CD4-positive, alpha-beta T cell treated with Interleukin-21 for 1 hour (primary cell): Measurements from ENCODE around the gene MSMP.

Experiments
- DNase-seq: peaks from one replicate; pipeline ENCODE4 v3.0.0-alpha.2; 2020

Gene MSMP

DNA sequence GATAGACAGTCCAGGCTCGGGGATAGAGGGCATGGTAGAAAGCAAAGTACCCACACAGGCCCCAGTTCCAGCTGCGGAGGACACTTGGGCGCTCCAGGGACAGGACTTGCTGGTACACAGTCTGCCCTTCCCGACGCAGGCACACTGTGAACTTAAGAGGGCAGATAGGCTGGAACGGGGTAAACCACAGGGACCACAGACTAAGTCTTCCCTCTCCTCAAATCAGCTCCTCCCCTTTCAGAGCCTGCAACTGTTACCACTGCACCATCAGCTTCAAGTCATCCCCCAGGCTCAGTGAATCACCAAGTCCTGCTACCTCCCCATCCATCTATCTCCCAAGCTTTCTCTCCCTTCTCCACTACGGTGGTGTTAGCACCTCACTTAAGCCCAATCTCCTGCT is 12.3 kb downstream of the MSMP start:
- peak; percentile 15 for DNase-seq

DNA sequence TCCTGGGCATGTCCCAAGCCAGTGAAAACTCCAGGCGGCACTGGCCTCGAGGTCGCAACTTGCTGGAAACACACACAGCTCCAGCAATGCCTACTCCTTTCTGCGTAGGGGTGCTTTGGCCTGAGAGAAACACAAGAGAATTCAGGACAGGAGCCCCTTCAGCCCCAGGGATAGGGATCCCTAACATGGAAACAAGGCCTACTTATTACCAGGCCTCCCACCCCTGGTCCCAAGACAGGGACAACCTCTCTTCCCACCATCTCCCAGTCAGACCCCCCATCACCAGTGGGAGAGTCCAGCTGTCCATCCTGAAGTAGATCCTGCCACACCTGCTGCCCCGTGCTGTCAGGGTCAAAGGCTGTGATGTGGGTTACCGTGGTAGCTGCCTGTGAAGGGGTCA is 13.8 kb downstream of the MSMP start:
- DNase-seq = no peak

DNA sequence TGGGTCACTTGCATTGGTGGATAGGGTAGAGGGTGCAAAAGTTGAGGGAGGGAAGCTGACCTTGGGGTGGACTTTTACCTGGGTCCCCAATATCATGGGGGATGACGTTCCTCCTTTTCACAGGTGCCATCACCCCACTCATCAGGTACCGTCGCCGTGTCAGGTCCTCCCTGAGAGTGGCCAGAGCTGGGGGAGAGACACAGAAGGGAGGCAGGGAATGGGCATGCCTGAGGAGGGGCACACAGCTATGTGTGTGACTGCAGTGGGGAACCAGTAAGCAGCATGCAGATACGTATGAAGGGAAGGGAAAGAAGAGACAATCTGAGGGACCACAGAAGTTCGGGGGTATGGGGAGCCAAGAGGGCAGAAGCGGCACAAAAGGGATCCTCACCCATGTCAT is 15.2 kb downstream of the MSMP start:
- DNase-seq = no peak

DNA sequence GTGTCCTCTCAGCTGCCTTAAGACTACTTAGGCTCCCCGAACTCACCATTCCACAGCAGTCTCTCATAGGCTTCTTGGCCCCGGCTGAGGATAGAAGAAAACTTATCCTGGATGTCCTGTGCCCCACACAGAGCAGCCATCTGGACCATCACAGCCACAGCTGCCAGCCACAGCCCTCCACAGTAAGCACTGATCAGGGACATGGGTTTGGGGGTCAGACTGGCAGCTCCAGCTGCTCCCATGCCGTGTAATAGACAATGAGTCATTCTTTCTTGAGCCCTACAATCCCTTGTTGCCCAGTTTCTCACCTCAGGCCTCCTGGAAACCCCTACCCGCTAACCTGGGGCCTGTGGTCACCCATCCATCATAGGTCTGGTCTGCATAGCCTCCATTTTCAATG is 15.9 kb downstream of the MSMP start:
- no peak for DNase-seq

DNA sequence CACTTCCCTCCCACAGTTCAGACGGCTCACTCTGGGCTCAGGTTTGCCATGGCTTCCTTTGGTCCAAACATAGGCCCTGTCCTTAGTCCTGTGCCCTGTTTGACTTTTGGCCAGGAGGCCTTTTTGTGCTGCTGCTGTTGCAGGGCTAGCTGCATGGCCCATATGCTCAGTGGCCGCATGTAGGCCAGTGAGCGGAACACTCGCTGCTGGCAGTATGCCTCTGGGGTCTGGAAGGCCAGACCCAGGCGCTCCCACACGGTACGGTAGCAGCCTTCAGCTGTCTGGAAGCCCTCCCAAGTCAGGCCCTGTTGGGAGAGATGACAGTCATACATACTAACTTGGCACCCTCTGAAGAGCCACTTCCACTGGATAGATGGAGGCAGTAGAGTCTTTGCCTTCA is 16.9 kb downstream of the MSMP start:
- no peak for DNase-seq

DNA sequence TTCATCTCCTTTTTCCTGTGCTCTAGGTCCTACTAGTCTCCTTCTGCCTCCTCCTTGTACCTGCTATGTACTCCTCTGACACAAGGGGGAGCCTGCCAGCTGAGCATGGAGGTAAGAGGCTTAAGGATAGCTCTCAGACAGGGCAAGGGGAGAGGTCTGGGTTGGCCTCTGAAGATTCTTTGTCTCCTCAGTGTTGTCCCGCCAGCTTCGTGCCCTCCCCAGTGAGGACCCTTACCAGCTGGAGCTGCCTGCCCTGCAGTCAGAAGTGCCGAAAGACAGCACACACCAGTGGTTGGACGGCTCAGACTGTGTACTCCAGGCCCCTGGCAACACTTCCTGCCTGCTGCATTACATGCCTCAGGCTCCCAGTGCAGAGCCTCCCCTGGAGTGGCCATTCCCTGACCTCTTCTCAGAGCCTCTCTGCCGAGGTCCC is 17.9 kb downstream of the MSMP start:
- DNase-seq = peak; percentile 82

DNA sequence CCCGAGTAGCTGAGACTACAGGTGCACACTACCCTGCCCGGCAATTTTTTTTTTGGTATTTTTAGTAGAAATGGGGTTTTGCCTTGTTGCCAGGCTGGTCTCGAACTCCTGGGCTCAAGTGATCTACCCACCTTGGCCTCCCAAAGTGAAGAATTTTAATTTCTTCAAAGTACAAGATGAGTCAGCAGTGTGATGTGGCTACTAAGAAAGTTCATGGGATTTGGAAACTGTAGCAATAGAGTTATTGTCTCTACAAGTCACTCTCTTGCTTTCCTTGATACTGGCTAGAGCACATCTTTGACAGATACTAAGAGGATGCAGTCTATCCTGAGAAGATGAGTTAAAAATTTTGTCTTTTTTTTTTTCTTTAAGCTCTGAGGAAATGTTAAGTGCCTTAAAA is 20.0 kb downstream of the MSMP start:
- DNase-seq = no peak

DNA sequence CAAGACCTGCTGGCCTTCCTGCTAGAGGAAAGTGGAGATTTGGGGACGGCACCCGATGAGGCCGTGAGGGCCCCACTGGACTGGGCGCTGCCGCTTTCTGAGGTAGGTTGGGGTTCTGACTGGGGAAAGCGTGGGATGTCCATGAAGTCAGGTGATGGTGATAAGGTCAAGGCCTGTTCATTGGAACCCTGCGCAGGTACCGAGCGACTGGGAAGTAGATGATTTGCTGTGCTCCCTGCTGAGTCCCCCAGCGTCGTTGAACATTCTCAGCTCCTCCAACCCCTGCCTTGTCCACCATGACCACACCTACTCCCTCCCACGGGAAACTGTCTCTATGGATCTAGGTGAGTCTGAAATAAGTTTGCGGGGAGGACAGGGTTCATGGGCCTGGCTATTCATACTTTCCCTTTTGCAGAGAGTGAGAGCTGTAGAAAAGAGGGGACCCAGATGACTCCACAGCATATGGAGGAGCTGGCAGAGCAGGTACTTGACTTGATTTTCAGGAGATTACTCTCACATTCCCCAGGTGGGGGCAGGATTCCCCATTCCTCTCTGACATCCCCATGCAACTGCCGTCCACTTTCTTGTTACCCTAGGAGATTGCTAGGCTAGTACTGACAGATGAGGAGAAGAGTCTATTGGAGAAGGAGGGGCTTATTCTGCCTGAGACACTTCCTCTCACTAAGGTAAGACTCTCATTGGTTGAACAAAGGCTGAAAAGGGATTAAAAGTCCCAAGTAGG is 21.1 kb downstream of the MSMP start:
- DNase-seq = peak; percentile 43

DNA sequence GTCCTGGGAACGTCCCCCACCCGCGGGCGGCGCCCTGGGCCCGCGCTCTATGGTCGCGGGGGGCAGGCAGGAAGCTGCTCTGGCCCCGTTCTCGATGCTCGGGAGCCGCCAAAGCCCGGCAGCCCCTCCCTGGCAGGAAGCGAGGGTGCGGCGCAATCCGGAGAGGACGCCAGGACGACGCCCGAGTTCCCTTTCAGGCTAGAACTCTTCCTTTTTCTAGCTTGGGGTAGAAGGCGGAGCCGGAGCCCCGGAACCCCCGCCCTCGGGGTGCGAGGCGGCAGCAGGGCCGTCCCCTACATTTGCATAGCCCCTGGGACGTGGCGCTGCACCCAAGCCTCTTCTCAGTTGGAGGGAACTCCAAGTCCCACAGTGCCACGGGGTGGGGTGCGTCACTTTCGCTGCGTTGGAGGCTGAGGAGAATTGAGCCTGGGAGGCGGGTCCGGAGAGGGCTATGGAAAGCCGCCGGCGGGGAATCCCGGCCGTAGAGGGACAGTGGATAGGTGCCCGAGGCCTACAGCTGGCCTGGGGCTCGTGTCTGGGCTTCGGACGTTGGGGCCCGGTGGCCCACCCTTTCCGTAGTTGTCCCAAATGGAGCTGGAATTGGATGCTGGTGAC is 21.8 kb downstream of the MSMP start, which contains the start of the genes CREB3 and TLN1:
Gene CREB3, plus strand, starts transcription at position 482 of the 615 bp plus-strand sequence. Its CDS starts 107 bp downstream, at position 589.
Gene TLN1, minus strand, starts transcription at position 11 of the 615 bp plus-strand sequence. CDS start 6,501 bp downstream, outside the sequence.
- DNase-seq = peak; percentile 98

DNA sequence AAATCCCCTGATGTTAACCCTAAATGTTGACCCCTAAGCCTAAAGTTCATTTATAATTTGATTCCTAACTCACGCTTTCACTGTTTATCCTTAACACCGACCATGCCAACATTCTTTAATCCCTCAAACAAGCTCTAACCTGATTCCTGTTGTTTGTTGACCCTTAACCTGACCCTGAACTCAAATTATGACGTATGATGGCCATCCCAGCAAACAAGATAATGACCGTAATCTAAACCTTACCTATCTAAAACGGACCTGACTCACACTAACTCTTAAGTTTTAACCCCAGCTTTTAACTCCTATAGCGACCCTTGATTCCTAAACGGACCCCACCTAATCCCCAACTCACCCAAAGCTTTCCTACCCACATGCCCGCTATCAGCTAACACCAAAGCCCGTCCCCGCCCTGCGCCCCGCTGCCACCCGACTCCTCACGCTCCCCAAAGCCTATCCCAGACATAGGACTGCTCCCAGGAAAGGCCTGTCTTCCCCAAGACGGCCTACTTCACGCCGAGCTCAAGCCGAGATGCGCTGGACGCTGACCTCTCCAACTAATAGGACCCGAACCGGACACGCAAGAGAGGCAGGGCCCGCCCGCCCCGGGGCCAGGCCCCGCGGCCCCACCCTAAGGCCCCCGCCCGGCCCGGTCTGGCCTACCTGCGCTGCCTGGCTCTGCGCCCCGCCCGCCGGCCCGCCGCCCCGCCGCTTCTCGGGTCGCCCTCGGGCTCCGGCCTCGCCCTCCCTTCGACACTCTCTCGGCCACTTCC is 22.5 kb downstream of the MSMP start:
- DNase-seq = no peak

DNA sequence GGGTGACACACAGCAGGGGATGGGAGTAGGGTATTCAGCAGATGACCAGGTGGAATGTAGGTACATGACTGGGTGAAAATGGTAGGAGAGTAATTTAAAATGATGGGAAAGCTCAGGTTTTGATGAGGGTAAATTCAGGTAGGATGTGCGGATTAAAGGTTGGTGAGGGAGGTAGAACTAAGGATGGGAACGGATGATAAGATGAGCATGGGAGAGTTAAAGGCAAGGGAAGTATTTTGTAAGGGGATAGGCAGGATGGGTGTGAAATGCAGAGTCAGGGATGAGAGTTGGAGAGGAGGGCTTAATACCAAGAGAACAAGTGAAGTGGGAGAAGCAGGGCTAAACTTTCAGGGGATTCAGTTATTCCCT is 23.6 kb downstream of the MSMP start:
- DNase-seq = no peak

DNA sequence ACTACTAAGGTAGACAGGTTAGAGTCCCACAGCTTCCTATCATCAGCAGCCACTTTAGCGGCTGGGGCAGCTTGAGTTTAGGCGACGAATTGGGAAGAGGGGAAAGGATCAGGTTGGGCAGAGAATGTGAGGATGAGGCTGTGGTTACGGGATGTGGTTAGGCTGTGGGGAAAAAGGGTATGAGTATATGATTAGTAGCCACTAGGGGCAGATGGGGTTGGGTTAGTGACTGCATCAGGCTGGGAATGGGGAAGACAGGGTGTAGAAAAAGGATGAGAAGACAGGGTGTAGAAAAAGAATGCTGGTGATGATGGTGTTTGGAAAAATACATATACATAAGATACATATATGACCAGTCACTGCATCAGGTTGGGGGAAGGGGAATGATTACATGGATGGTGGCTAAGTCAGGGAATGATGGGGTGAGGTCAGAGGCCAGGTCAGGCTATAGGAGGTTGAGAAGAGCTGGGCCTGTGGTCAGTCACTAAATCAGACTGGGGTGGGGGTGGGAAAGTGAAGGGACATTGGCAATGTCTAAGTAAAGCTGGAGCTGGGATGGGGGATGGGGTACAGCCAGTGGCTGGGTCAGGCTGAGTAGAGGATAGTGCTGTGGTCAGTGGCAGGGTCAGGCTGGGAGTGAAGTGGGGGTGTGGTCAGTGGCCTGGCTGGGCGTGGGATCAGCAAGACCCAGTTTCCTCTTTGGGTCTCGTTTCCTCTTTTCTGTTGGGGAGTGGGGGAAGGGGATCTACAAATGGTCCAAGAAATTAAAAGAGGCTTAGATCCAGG is 24.2 kb downstream of the MSMP start:
- peak; percentile 56 for DNase-seq

DNA sequence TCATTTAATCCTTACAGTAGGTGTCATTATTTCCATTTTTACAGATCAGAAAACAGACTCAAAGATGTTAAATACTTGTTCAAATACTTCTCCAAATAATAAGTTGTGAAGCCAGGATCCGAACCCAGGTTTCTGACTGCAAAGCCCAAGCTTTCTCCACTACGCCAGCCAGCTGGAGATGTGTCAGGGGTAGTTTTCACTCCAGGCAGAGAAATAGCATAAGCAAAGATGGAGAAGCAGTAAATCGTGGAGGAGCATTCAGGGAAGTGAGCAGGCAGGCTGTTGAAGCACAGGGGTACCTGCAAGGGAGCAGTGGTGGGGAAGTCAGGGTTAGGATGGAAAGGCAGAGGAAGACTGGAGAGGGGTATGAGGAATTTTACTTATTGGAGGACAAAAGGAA is 25.0 kb downstream of the MSMP start:
- DNase-seq = no peak

DNA sequence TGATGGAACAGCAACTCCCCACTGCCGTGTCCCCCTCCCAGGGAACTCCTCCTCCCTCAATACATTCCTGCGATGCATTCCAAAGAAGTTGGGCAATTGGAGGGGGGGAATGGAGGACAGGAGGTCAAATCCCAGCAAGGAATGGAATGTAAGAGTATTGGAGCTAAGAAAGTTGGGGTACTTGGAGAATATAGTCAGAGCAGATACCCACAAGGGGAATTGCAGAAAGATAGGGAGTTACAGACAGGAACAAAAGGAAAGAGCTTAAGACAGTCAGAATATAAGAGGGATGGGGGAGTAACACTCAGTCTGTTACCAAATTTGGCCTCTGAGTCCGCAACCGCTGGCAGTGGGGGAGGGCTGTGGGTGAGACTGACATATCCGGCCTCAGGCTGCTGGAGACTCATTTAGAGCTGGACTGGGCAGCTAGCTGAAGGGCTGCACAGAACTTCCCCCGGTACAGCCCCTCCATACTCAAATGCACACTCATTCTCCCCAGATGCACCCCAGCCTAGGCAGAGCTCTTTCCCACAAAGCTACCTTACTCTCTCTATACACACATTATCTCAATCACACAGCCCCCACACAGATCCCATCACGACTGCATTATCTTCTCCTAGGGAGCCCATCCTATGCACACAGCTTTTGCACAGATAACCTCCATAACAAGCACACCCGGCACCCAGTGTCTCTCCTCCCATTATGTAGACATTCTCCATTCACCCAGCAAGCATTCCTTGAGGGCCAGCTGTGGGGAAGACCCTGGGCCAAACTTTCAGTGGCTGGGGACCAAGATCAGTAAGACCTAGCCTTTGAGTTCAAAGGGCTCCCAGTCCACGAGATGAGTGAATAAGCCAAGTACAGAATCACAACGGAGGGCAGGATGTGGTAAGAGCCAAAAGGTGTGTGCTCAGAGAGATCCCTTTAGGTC is 25.8 kb downstream of the MSMP start:
- DNase-seq = peak; percentile 47

DNA sequence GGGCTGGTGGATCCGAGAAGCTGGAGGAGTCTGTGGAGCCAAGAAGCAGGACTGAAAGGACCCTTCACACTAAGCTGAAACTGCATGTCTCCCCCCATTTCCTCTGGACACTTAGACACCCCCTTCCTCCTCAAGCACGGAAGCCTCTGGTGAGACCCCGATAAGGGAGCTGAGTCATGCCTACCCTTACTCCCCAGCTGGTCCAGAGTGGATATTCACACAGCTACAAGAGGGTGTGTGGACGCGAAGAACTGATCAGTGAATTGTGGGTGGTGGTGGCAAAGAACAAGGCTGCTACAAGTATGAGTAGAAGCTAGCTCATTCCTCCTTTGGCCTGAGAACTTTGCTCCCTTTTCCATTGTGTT is 26.4 kb downstream of the MSMP start:
- no peak for DNase-seq

DNA sequence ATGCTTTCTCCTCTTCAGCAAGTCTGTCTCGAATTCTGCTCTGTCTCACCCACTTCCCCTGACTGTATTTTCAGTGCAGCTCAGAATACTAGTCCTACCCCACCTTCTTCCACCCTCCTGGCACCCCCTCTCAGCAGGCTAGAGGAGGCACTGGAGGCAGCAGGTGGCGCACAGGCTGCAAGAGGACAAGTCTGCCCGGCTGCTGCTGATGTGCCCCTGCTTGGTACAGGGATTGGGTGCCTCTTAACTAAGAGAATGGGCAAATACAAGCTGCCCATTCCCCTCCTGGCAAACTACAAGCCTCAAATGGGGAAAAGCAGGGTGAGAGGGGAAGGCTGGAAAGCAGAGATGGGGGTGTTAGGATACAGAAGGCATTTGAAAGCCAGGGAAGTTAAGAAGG is 27.1 kb downstream of the MSMP start:
- DNase-seq = peak; percentile 36

DNA sequence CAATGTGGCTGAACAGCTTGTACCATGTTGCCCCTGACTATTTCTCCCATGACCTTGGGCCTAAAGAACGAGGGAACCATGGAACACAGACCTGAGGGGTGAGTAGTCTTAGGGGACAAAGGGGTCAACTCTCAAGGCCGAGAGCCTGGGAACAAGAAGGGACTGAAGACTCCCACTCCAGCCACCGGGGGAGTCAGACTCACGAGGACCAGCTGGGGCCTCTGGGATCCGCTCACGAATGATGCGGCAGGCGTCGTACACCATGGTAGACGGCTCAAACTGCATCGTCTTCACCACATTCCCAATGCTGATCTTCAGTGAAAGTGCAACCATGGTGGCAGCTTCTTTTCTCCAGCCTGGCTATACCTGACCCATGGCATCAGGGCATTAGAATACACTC is 28.7 kb downstream of the MSMP start:
- DNase-seq = no peak

DNA sequence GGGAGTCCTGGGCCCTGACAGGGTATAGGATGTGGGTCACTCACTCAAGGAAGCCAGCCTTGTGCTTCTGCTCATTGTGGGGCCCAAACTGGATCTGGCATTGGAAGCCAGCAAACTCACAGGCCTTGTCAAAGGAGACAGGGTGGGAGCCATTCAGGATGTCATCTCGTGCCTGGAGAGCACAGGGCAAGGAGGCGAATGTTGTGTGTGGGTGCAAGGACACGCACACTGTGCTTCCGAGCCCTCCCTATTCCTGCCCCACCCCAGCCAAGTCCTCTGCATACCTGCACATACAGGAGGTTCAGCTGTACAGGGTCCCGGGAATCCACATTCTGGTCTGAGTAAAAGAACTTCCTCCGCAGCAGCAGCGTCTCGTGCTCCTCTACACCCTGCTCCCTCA is 30.2 kb downstream of the MSMP start:
- no peak for DNase-seq

DNA sequence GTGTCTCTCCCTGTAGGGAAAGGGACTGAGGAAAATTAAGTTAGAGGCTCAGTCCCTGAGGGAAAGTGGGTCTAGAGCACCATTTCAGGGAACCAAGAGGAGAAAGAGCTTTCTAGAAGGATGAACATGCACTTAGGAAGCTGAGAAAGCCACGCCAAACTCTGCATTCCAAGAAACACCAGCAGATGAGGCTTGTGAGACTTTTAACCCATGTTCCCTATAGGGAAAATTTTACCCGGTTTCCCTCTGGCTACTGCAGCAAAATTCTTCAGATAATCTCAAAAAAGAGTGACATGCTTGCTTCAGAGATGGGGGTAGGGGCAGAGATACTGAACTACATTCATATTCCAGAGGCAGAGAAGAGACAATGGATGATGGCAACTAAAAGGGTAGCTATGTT is 30.6 kb downstream of the MSMP start:
- no peak for DNase-seq

DNA sequence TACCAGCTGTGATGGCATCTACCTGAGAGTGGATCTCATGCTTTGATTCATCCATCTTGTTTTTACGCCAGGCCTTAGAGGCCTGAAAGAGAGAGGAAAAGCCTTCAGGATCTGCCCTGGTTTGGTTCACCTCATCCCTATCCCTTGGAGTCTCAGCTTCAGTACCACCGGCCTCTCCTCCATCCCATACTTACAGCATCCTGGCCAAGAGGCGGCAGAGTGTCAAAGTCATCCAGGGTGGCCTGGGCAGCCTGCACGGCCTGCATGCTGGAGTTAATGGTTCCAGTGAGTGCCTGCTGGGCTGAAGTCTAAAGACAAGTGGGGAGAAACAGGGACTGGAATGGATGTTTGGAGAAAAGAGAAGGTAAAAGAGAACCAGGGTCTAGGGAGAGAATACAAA is 34.5 kb downstream of the MSMP start:
- no peak for DNase-seq

DNA sequence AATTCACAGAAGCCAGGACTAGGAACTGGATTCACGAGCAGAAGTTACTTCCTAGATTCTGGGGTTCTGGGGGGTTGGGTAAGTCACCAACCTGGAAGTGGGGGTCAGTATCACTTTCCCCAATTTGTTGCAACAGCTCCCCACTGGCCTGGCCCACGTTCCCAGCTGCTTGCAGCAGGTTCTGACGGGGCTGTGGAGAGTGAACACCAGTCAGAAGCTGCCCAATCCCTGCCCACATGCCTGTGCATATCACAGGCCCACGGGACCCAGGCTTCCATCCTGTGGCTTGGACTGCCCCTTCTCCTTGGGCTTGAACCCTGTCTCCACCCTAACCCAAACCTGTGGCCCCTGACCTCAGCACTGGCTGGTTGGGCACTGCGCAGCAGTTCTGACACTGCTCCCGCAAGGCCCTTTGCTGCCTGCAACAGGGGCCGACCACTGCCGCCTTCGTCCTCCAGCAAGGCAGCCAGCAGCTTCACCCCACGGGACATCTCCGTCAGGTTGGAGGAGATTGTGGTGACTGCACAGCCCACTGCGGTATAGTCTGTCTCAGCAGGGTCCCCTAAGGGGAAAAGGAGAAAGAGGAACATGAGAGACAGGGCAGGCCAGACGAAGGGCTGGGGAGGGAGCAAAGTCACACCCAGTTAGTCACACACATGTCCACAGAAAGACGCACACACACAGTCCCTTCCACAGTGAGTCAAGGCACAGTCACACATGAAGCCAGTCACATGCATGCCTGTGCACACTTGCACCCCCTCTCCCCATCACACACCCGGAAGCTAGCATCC is 35.2 kb downstream of the MSMP start:
- no peak for DNase-seq
